ENCODE measurements around the gene ANKAR.
"Not testable (repeated sequence)": the region's sequence is repeated elsewhere in the genome, so short reads cannot be mapped to it uniquely, and the experiment has no call there.

Gene ANKAR

GRCh38 chr2:189661957-189662321, 12.5 kb upstream of the ANKAR start:
- Histone ChIP-seq H3K9me3 (ENCODE audit: insufficient read depth, low read length) (no peaks in the 10 kb centered on the region), H2AFZ (ENCODE audit: low read depth, low read length, severe bottlenecking) (peak overlapping the region; percentile 83), H3K79me2 (ENCODE audit: insufficient read depth, low read length) (peaks cover 52% of the 10 kb centered on the region), H3K4me2 (ENCODE audit: low read depth, low read length, poor library complexity, severe bottlenecking) (peak overlapping the region; percentile 99), H3K9me2 (replicated peaks; ENCODE audit: insufficient read depth, low read length) (no peaks in the 10 kb centered on the region), H3K9ac (ENCODE audit: low read length) (peak overlapping the region; percentile 87), H4K20me1 (ENCODE audit: low read depth, low read length) (0 out of 2 replicates have a peak, but pooled peaks cover 11% of the 10 kb centered on the region), H3K27me3 (ENCODE audit: low read length) (no peaks in the 10 kb centered on the region), H3K27ac (ENCODE audit: low read depth, low read length) (peak overlapping the region; percentile 48), H3F3A (ENCODE audit: insufficient read depth) (peaks cover 8% of the 10 kb centered on the region), H3K4me3 (ENCODE audit: insufficient read depth, low read length, poor library complexity, severe bottlenecking) (peak overlapping the region; percentile 84), H3K36me3 (ENCODE audit: low read length) (peaks cover 22% of the 10 kb centered on the region)
- TF ChIP-seq EZH2phosphoT487 (conservative IDR thresholded peaks at IDR 0.05; ENCODE audit: low read length) (no peak), CTCF (IDR thresholded peaks at IDR 0.05; ENCODE audit: insufficient read depth, low read length, poor library complexity, severe bottlenecking) (no peak)

- peak overlapping the region; percentile 87 for H3K9ac ChIP-seq (ENCODE audit: low read length)
Measured at GRCh38 chr2:189662669-189663226, 11.7 kb upstream of the ANKAR start.

GRCh38 chr2:189663319-189663718, 11.2 kb upstream of the ANKAR start:
- peak overlapping the region; percentile 42 for H3K4me2 ChIP-seq (ENCODE audit: low read depth, low read length, poor library complexity, severe bottlenecking)
- H4K20me1 ChIP-seq (ENCODE audit: low read depth, low read length), result 0 out of 2 replicates have a peak, but pooled peaks cover 11% of the 10 kb centered on the region
- peaks cover 54% of the 10 kb centered on the region for H3K79me2 ChIP-seq (ENCODE audit: insufficient read depth, low read length)
- peaks cover 35% of the 10 kb centered on the region for H3K36me3 ChIP-seq (ENCODE audit: low read length)
- H3K9me2 ChIP-seq (replicated peaks; ENCODE audit: insufficient read depth, low read length); H2AFZ ChIP-seq (ENCODE audit: low read depth, low read length, severe bottlenecking); H3F3A ChIP-seq (ENCODE audit: insufficient read depth); H3K9me3 ChIP-seq (ENCODE audit: insufficient read depth, low read length); H3K27me3 ChIP-seq (ENCODE audit: low read length); H3K4me3 ChIP-seq (ENCODE audit: insufficient read depth, low read length, poor library complexity, severe bottlenecking); H3K27ac ChIP-seq (ENCODE audit: low read depth, low read length): not testable (repeated sequence)
- H3K9ac ChIP-seq (ENCODE audit: low read length), result peak overlapping the region; percentile 25; the same call in 1 of the 2 replicates

More at GRCh38 chr2:189662669-189663226, 11.7 kb upstream of the ANKAR start:
- H3K4me2 ChIP-seq (ENCODE audit: low read depth, low read length, poor library complexity, severe bottlenecking), result peak overlapping the region; percentile 99
- peak overlapping the region; percentile 84 for H3K4me3 ChIP-seq (ENCODE audit: insufficient read depth, low read length, poor library complexity, severe bottlenecking)
- TF ChIP-seq CTCF (IDR thresholded peaks at IDR 0.05; ENCODE audit: insufficient read depth, low read length, poor library complexity, severe bottlenecking) (no peak), EZH2phosphoT487 (conservative IDR thresholded peaks at IDR 0.05; ENCODE audit: low read length) (no peak)
- H3K27ac ChIP-seq (ENCODE audit: low read depth, low read length), result peak overlapping the region; percentile 48
- peaks cover 8% of the 10 kb centered on the region for H3F3A ChIP-seq (ENCODE audit: insufficient read depth)
- H3K9me3 ChIP-seq (ENCODE audit: insufficient read depth, low read length), result no peaks in the 10 kb centered on the region
- H4K20me1 ChIP-seq (ENCODE audit: low read depth, low read length), result 0 out of 2 replicates have a peak, but pooled peaks cover 11% of the 10 kb centered on the region
- H3K27me3 ChIP-seq (ENCODE audit: low read length), result no peaks in the 10 kb centered on the region
- H3K79me2 ChIP-seq (ENCODE audit: insufficient read depth, low read length), result peaks cover 54% of the 10 kb centered on the region
- no peaks in the 10 kb centered on the region for H3K9me2 ChIP-seq (replicated peaks; ENCODE audit: insufficient read depth, low read length)
- H2AFZ ChIP-seq (ENCODE audit: low read depth, low read length, severe bottlenecking), result no peak overlapping the region
- H3K36me3 ChIP-seq (ENCODE audit: low read length), result peaks cover 30% of the 10 kb centered on the region

GRCh38 chr2:189669913-189670312, 4.6 kb upstream of the ANKAR start:
- H3K27me3 ChIP-seq (ENCODE audit: low read length), result no peaks in the 10 kb centered on the region
- no peak overlapping the region for H3K4me3 ChIP-seq (ENCODE audit: insufficient read depth, low read length, poor library complexity, severe bottlenecking)
- H2AFZ ChIP-seq (ENCODE audit: low read depth, low read length, severe bottlenecking), result no peak overlapping the region
- H3K79me2 ChIP-seq (ENCODE audit: insufficient read depth, low read length), result peaks cover 27% of the 10 kb centered on the region
- H3F3A ChIP-seq (ENCODE audit: insufficient read depth), result peaks cover 33% of the 10 kb centered on the region
- no peak for TF ChIP-seq EZH2phosphoT487 (conservative IDR thresholded peaks at IDR 0.05; ENCODE audit: low read length)
- TF ChIP-seq CTCF (IDR thresholded peaks at IDR 0.05; ENCODE audit: insufficient read depth, low read length, poor library complexity, severe bottlenecking), result no peak
- H3K36me3 ChIP-seq (ENCODE audit: low read length), result peaks cover 47% of the 10 kb centered on the region
- H3K9ac ChIP-seq (ENCODE audit: low read length), result no peak overlapping the region
- H3K9me2 ChIP-seq (replicated peaks; ENCODE audit: insufficient read depth, low read length), result no peaks in the 10 kb centered on the region
- no peaks in the 10 kb centered on the region for H3K9me3 ChIP-seq (ENCODE audit: insufficient read depth, low read length)
- H4K20me1 ChIP-seq (ENCODE audit: low read depth, low read length), result 0 out of 2 replicates have a peak, but pooled peaks cover 4% of the 10 kb centered on the region
- no peak overlapping the region for H3K27ac ChIP-seq (ENCODE audit: low read depth, low read length)
- H3K4me2 ChIP-seq (ENCODE audit: low read depth, low read length, poor library complexity, severe bottlenecking), result no peak overlapping the region
